HG03571 (cell line): ENCODE measurements around the gene NPC1.
"Not testable (repeated sequence)": the region's sequence is repeated elsewhere in the genome, so short reads cannot be mapped to it uniquely, and the experiment has no call there.

ENCODE experiments used
- ATAC-seq: cut with Tn5 transposase; IDR thresholded peaks from one replicate; pipeline ENCODE4 v1.9.1; 2021; ENCODE audit not compliant: unreplicated experiment

NPC1 gene

GRCh38 chr18:23586249-23587196, at the start of gene NPC1:
NPC1 (minus strand) TSS chr18:23586506; CDS start chr18:23586343, 163 bp downstream.
- ATAC-seq, result peak; percentile 86

GRCh38 chr18:23636071-23636399, 49.7 kb upstream of the NPC1 start:
- no peak for ATAC-seq

GRCh38 chr18:23635283-23636070, 49.2 kb upstream of the NPC1 start:
- no peak for ATAC-seq

GRCh38 chr18:23634692-23635091, 48.4 kb upstream of the NPC1 start:
- no peak for ATAC-seq

- ATAC-seq, result no peak
Measured at GRCh38 chr18:23632615-23633014, 46.3 kb upstream of the NPC1 start.

GRCh38 chr18:23631746-23632145, 45.4 kb upstream of the NPC1 start:
- no peak for ATAC-seq

- no peak for ATAC-seq
Measured at GRCh38 chr18:23631312-23631711, 45.0 kb upstream of the NPC1 start.

GRCh38 chr18:23629444-23629946, 43.2 kb upstream of the NPC1 start:
- peak; percentile 92 for ATAC-seq

- no peak for ATAC-seq
Measured at GRCh38 chr18:23627970-23628369, 41.7 kb upstream of the NPC1 start.

- no peak for ATAC-seq
Measured at GRCh38 chr18:23627321-23627720, 41.0 kb upstream of the NPC1 start.

- no peak for ATAC-seq
Measured at GRCh38 chr18:23626451-23627279, 40.4 kb upstream of the NPC1 start.

- no peak for ATAC-seq
Measured at GRCh38 chr18:23623040-23623439, 36.7 kb upstream of the NPC1 start.

- ATAC-seq, result no peak
Measured at GRCh38 chr18:23619388-23619881, 33.1 kb upstream of the NPC1 start.

- no peak for ATAC-seq
Measured at GRCh38 chr18:23618862-23619387, 32.6 kb upstream of the NPC1 start.

GRCh38 chr18:23617412-23618014, 31.2 kb upstream of the NPC1 start:
- ATAC-seq, result peak; percentile 57

GRCh38 chr18:23616258-23616657, 30.0 kb upstream of the NPC1 start:
- no peak for ATAC-seq

- ATAC-seq, result no peak
Measured at GRCh38 chr18:23614891-23615290, 28.6 kb upstream of the NPC1 start.

GRCh38 chr18:23614413-23614812, 28.1 kb upstream of the NPC1 start:
- no peak for ATAC-seq

GRCh38 chr18:23613091-23613475, 26.8 kb upstream of the NPC1 start:
- ATAC-seq, result not testable (repeated sequence)

GRCh38 chr18:23612434-23613090, 26.3 kb upstream of the NPC1 start:
- ATAC-seq, result peak; percentile 51
